ENCODE measurements around the gene AKT1.
A peak's percentile ranks its signal among the peaks of the same experiment; 100 is the strongest.

GRCh38 chr14:104770851-104771272, 24.7 kb downstream of the AKT1 start:
- TF ChIP-seq CTCF (IDR thresholded peaks at IDR 0.05) (peak in 2 of 3 donors; percentile 18 to 44), POLR2AphosphoS5 (IDR thresholded peaks at IDR 0.05) (no peak), POLR2A (IDR thresholded peaks at IDR 0.05) (no peak)
